Muscle of arm (tissue), 12 donors: ENCODE measurements around the gene SFT2D2. TPM values are rescaled to one million over a fixed set of nuclear protein-coding genes. Genes with fewer than 3 reads are reported as not detected.

ENCODE experiments used
- DNase-seq: peaks from one replicate; pipeline ENCODE4 v3.0.0-alpha.2; 2013
- polyA plus RNA-seq, 12 donors: library from polyadenylated mRNA; unstranded; fragments of 120-200 nt; gene quantifications; one replicate each; pipeline ENCODE4 v1.2.1, GENCODE V29; 2013; ENCODE audit not compliant: insufficient read length in 12 of 12

Gene SFT2D2
- polyA plus RNA-seq, 12 donors, result 7.1 to 14.3 (median 10.6) TPM; not detected in 1

DNA sequence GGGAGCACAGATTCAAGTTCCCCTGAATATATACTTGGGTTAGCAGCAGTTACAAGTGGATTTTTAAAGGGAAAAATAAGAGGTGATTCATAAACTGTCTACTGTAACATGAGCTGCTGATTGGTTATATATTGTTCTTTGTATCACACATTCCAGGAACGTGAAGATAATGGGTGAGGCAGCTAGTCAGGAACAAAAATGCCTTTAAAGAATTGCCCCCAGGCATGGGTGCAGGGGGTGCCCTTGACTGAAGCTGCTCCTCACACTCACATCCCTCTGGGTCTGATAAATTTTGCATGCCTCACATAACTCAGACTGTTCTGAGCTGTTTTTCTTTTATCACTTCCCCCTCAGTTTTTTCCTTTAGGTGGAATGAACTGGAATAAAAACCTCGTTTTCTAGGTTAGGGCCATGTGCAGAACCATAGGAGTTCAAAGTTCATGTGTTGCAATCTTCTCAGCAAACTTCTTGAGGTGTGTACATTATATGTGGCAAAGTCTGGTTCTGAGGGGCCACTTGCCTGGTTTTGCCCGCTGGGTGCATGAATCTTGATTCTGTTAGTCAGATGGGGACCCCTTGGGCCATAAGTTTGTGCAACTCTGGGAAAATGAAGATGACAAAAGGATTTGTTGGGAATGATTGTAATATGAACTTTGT is 76.0 kb downstream of the SFT2D2 start:
- no peak for DNase-seq

Other genes starting within 250 kb of the SFT2D2 start
- gene GPR161, start 89.1 kb upstream of the SFT2D2 start, polyA plus RNA-seq, result 10 to 100 TPM in 10 of 12 donors, 1 to 10 TPM in 1, not detected in 1; 9.8 to 17.6 (median 13.0) TPM
- 10 to 100 TPM in 11 of 12 donors, not detected in 1; 30.8 to 46.5 (median 38.7) TPM for gene TIPRL, start 47.0 kb upstream of the SFT2D2 start, polyA plus RNA-seq
- 1 to 10 TPM in 9 of 12 donors, under 1 TPM in 1, not detected in 2; 0.87 to 2.6 (median 1.4) TPM for gene TBX19, start 54.9 kb downstream of the SFT2D2 start, polyA plus RNA-seq